Pons (tissue), 1 donor: ENCODE data around the gene PACSIN1.
A peak's percentile ranks its signal among the peaks of the same experiment; 100 is the strongest.

Experiments used
- DNase-seq: peaks from one replicate; pipeline ENCODE4 v3.0.0-alpha.2; 2016; ENCODE audit warnings: low spot score

PACSIN1 gene

GRCh38 chr6:34514593-34515472 is 49.0 kb downstream of the PACSIN1 start:
- no peak for DNase-seq

- no peak for DNase-seq
Observed at GRCh38 chr6:34515473-34516387, 49.9 kb downstream of the PACSIN1 start.

DNA sequence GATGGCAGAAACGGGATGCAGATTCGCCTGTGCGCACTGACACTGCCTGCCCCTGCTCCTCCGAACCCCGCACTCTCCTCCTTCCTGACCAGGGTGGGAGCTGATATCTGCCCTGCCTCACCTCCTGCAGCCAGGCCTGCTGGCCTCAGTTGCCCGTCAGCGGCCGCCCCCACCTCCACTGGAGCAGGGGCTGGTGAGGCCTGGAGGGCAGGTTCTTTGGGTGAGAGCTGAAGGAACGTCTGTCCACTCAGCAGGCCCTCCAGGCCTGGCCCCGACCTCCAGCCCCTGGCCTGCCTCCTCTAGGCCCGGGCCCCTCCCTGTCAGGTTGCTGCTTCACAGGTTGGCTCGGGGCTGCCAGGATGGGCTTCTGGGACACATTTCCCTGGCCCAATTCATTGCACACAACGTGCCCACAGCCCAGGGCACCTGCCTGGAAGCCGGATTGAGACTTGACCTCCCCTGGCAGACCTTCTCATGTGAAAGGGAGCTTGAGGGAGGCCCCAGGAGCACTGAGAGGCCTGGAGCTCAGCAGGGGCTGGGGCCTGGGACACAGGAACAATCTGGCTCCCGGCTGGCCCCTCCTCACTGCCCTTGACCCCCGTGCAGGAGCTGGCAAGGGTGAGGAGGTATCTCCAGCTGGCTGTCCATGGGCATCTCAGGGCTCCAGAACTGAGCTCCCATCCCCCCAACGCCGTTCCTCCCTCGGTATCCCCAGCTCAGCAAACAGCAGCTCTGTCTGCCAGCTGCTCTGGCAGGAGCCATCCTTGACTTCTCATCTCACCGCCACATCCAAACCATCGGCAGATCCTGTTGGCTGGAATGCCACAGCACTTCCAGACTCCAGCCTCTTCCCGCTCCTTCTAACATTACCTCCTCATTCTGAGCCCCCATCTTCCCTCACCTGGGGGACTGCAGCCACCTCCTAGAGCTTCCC is 50.8 kb downstream of the PACSIN1 start:
- DNase-seq = no peak

DNA sequence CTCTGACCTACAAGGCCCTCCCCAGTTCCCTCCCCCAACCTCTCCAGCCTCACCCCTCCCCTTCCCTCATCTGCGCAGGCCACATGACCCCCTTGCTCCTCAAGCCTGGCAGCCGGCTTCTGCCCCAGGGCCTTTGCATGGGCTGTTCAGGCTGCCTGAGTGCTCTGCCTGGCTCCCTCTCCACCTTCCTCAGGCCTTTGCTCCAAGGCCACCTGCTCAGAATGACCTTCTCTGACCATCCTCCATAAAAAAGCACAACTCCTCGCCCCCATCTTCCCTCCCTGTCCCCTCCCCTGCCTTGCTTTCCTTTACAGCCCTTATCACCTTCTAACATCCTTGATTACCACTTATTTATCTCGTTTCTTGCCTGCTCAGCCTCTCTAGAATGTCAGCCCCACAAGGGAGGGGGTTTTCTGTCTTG is 51.6 kb downstream of the PACSIN1 start:
- no peak for DNase-seq

DNA sequence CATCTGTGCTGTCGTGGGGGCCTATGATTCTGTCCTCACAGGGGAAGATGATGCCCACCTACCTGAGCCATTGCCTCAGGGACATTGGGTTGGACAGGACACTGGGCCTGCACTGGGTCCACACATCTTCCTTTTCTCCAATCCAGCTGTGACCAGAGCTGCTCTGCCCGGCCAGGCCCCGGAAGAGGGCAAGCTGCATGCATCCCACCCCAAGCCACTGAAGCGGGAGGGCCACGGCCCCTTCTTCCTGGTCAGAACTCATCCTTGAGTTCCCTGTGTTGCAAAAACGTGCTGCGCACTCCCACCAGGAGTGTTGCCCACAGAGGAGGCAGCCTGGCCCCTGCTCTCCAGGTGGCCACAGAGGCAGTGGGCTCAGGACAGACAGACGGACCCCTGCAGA is 52.1 kb downstream of the PACSIN1 start:
- no peak for DNase-seq

DNA sequence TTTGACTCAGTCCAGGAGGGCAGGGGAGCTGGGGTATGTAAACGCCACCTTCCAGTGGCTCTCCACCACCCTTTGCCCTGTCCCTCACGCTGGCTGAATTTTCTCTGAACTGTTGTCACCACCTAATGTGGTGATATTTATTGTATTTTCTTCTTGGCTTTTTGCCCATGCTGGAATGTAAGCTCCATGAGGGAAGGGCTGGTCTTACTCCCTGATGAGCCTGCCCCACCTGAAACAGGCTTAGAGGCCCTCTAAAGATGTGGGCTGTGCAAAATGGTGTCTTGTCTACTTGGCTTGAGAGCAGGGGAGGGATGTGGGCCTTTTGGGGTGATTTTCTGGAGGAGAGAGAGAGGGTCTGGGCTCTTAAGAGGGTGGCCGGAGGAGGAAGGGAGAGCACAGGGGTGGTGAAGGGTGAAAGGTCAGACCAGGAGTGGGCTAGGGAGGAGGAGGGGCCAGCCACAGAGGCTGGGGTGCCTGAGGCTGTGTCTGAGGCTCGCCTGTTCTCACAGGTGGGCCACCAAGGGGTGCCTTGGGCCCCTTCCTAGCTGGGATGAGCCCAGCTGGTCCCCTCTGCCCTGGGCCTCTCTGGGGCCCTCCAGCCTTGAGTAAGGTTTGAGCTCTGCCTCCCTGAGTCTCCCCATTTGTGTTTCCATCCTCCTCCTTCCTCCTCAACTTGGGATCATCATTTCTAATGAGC is 52.9 kb downstream of the PACSIN1 start:
- DNase-seq = no peak

DNA sequence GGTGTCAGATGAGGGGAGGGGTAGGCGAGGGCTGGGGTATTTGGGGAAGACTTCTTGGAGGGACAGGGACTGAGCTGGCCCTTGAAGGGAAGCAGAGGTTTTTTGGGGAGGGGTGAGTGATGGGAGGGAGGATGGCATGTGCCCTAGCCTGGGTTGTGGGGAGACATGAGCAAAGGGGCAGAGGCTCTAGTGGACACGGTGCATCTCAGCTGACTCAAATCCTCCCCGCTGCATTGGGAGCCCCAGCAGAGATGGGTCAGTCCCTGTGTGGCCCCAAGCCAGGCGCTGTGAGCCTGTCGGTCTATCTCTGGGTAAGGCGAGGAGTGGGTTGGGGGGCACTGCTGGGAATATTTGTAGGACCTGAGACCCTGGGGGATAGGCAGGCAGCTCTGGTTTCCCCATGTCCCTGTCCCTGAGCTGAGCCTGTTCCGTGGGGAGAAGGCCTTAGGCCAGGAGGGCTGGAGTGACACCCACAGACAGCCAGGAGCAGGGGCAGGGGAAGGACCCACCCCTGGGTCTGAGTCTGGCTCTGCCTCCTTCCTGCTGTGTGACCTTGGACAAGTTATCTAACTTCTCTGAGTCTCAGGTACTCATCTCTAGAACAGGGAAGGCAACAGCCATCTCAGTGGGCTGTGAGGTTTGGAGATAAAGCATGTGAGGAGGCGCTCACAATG is 54.2 kb downstream of the PACSIN1 start:
- no peak for DNase-seq

DNA sequence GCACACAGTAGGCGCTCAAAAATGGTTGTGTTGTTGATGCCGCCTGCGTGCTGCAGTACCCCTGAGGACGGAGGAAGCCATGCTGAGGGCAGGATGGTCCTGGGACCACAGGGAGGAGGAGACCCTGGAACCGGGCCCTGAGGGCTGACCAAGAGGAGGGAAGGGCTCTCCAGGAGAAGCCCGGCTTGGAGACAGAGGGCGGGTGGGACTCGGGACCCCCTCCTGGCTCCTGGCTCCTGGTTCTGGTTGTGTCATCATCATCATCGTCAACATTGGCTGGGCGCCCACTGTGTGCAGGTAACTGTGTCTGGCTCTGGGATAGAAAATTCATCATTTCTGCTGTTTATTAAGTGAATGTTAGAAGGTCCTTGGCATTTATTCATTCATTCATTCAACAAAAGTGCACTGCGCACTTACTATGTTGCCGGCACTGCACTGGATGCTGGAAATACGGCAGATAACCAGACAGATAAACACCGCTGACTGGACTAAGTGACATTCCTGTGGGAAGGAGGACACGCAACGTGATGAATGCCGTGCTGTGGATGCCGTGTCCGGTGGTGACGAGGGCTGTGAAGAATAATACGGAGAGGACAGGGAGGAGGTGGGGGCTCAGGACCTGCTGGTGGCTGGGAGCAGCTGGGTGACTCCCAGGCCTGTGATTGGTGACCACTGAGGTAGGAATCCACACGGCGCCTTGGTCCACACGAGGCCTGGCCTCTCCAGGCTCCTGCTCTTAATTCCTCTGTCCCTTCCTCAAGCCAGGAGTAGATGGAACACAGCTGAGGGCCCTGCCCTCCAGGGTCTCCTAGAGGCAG is 55.0 kb downstream of the PACSIN1 start:
- no peak for DNase-seq

- DNase-seq = no peak
Observed at GRCh38 chr6:34521463-34522285, 55.8 kb downstream of the PACSIN1 start.

- DNase-seq = no peak
Observed at GRCh38 chr6:34522761-34523160, 56.9 kb downstream of the PACSIN1 start.

DNA sequence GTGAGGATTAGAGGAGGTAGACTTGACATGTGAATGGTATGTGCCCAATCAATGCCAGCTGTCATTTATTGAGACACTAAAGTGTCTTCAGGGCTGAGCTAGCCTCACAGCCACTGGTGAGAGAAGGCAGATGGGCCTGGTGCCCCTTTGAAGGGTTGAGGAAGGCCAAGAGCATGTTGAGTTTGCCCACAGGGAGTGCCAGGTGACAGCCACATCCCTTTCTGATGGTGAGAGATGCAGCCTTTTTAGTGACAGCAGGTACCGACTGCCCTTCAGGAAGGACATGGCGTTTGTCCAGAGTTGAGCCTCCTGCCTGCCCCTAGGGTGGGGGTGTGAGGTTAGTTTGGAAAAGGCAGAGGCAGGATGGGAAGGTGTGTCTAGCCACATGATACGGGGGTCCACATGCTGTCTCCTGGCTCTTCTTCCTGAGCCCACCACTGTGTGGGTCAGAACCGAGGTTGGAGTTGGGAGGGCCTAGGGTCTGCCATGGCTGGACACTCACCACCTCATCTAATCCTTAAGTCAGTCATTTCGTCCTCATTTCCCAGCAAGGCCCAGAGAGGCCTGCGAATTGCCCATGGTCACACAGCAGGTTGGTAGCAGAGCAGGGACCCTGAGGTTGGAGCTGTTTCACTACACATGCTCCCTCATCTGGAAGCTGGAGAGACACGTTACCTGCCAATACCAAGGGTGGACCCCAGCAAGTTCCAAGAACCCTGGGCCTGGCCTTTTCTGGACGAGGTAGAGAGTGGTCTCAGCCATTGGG is 57.7 kb downstream of the PACSIN1 start:
- DNase-seq = no peak

- no peak for DNase-seq
Observed at GRCh38 chr6:34524499-34524898, 58.6 kb downstream of the PACSIN1 start.

GRCh38 chr6:34524971-34525370 is 59.1 kb downstream of the PACSIN1 start:
- DNase-seq = no peak

- DNase-seq = no peak
Observed at GRCh38 chr6:34525431-34526175, 59.7 kb downstream of the PACSIN1 start.

DNA sequence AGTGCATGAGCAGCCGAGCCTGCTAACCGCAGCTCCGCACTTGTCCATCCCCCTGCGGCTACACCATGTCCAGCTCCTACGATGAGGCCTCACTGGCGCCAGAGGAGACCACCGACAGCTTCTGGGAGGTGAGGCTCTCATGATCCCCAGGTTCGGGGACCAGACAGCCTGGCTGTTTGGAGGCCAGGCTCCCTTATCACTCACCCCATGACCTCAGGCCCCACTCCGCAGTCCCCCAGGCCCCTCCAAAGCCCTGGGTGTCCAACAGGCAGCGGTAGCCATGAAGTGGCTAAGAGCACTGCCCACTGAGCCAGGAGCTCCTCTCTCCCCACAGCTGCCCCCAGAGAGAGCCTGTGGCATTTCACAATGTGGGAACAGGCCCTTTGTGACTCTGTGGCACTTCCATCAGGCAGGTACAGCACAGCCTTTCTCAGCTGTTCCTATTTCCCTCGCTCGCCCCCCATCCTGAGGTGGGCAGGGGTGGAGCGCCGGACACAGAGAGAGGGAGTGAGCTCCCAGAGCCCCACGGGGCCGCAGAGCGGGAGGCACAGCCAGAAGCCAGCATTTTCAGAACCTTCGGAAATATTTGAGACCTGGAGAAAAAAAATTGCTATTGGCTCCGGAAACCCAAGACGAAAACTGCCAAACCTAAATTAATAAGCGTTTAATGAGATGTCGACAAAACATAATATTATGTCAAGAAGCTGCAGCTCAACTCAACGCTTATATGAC is 60.5 kb downstream of the PACSIN1 start:
- DNase-seq = no peak

GRCh38 chr6:34526992-34527728 is 61.3 kb downstream of the PACSIN1 start:
- peak; percentile 77 for DNase-seq
